Nephron (organoid): Measurements from ENCODE around the gene GLB1L3.

Source experiments
- H3K27ac Mint-ChIP-seq, 3 experiments: 2 replicates each; pipeline ENCODE4 v1.8.0; 2020; ENCODE audit warnings: mixed read lengths in 3 of 3, mild to moderate bottlenecking in 2 of 3, moderate library complexity in 1 of 3
- H3K27me3 Mint-ChIP-seq: 2 replicates; pipeline ENCODE4 v1.8.0; 2021; ENCODE audit warnings: low read depth, mild to moderate bottlenecking, moderate library complexity, mixed read lengths
- H3K36me3 Mint-ChIP-seq: 2 replicates; pipeline ENCODE4 v1.8.0; 2020; ENCODE audit warnings: low read depth, mixed read lengths
- H3K4me1 Mint-ChIP-seq: 2 replicates; pipeline ENCODE4 v1.8.0; 2020; ENCODE audit warnings: mixed read lengths
- H3K4me3 Mint-ChIP-seq, 3 experiments: 2 replicates each; pipeline ENCODE4 v1.8.0; 2020; ENCODE audit warnings: mild to moderate bottlenecking in 3 of 3, mixed read lengths in 3 of 3, moderate library complexity in 2 of 3
- H3K9me3 Mint-ChIP-seq: 2 replicates; pipeline ENCODE4 v1.8.0; 2020; ENCODE audit warnings: mixed read lengths
- TF ChIP-seq, protein P1 (sequence below), 3 experiments: fragments of 200-600 bp; sonication (generic); IDR thresholded peaks; one replicate each; pipeline ENCODE4 v1.5.0; 2021; ENCODE audit warnings: antibody characterized with exemption in 3 of 3; ENCODE audit not compliant: unreplicated experiment in 3 of 3

Gene GLB1L3

DNA sequence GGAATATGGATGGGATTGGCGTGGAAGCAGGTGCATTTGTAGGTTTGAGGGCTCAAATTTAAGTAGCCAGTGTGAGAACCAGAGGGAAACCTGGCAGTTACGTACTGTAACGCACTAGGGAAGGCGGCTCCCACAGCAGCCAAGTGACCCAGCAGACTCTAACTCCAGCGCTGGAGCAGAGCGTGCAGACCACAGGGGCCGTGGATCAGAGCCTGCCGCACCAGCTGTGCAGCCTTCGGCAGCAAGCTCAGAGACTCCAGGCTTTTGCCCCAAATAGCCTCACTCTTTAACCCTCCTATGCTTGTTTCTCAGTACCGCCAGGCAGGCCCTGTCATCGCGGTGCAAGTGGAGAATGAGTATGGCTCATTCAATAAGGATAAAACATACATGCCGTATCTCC lies 12.3 kb downstream of the GLB1L3 start:
- Mint-ChIP-seq H3K36me3 (no peaks in the 10 kb centered on the region), H3K9me3 (no peaks in the 10 kb centered on the region), H3K4me1 (peaks cover 10% of the 10 kb centered on the region), H3K27ac (no peak overlapping the region), H3K27me3 (peaks cover 31% of the 10 kb centered on the region), H3K4me3 (no peak overlapping the region)
- TF ChIP-seq, protein P1, sequence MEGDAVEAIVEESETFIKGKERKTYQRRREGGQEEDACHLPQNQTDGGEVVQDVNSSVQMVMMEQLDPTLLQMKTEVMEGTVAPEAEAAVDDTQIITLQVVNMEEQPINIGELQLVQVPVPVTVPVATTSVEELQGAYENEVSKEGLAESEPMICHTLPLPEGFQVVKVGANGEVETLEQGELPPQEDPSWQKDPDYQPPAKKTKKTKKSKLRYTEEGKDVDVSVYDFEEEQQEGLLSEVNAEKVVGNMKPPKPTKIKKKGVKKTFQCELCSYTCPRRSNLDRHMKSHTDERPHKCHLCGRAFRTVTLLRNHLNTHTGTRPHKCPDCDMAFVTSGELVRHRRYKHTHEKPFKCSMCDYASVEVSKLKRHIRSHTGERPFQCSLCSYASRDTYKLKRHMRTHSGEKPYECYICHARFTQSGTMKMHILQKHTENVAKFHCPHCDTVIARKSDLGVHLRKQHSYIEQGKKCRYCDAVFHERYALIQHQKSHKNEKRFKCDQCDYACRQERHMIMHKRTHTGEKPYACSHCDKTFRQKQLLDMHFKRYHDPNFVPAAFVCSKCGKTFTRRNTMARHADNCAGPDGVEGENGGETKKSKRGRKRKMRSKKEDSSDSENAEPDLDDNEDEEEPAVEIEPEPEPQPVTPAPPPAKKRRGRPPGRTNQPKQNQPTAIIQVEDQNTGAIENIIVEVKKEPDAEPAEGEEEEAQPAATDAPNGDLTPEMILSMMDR (IDR thresholded peaks at IDR 0.05; ENCODE audit: unreplicated experiment in 3 of 3), result no peak

DNA sequence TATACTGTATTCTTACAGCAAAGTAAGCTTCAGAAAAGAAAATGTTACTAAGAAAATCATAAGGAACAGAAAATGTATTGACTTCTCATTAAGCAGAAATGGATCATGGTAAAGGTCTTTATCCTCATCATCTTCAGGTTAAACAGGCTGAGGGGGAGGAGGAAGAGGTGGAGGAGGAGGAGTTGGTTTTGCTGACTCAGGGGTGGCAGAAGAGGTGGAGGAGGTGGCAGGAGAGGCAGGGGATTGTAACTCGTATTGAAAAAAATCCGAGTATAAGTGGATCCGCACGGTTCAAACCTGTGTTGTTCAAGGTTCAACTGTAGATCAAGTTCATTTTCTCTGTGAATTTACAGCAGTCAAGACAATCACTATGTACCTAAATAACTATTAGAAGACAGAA lies 13.0 kb downstream of the GLB1L3 start:
- H3K4me3 Mint-ChIP-seq, result no peak overlapping the region
- peaks cover 10% of the 10 kb centered on the region for H3K4me1 Mint-ChIP-seq
- no peaks in the 10 kb centered on the region for H3K9me3 Mint-ChIP-seq
- TF ChIP-seq, protein P1 (IDR thresholded peaks at IDR 0.05; ENCODE audit: unreplicated experiment in 3 of 3), result no peak
- H3K27ac Mint-ChIP-seq, result peak overlapping the region in 1 of 3 experiments; percentile 50
- H3K36me3 Mint-ChIP-seq, result no peaks in the 10 kb centered on the region
- peaks cover 24% of the 10 kb centered on the region for H3K27me3 Mint-ChIP-seq

DNA sequence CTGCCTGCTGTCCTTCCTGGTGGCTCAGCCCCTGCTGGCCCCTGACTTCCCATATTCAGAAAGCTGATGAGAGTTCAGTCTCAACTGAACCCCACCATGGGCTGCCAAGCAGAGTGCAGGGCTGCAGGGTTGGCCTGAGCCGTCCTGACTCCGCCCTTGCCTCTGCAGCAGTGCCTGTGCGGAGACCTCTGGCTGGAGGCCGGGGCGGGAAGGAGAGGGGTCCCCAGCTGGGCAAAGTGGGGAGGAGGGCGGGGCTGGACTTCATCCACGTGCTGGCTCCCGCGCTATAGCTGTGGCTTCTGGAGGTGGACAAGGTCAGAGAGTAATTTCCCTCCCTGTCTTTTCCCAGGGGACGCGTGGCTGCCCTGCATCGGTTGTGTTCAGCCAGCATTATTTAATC lies 13.6 kb downstream of the GLB1L3 start:
- peaks cover 10% of the 10 kb centered on the region for H3K4me1 Mint-ChIP-seq
- H3K27me3 Mint-ChIP-seq, result peaks cover 18% of the 10 kb centered on the region
- peak overlapping the region in 1 of 3 experiments; percentile 50 for H3K27ac Mint-ChIP-seq
- H3K4me3 Mint-ChIP-seq, result no peak overlapping the region
- no peaks in the 10 kb centered on the region for H3K36me3 Mint-ChIP-seq
- TF ChIP-seq, protein P1 (IDR thresholded peaks at IDR 0.05; ENCODE audit: unreplicated experiment in 3 of 3), result no peak
- H3K9me3 Mint-ChIP-seq, result no peaks in the 10 kb centered on the region

DNA sequence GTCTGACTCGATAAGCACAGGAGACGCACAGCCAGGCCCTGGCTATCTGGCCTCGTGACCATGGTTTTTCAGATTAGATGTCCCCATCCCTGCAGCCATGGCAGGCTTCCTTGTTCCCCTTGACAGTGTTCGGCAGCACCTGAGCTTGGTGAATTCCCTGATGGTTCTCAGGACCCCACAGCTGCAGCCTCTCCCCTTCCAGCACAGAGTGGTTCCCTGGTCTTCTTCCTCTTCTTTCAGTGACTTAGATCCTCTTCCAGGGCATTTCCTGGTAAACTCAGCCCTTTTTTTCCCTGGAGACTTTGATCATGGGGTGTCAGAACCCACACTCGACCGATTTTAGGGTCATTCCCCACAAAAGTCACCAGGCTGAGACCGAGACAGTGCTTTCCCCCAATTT lies 14.5 kb downstream of the GLB1L3 start:
- TF ChIP-seq, protein P1 (IDR thresholded peaks at IDR 0.05; ENCODE audit: unreplicated experiment in 3 of 3), result no peak
- Mint-ChIP-seq H3K4me1 (peaks cover 10% of the 10 kb centered on the region), H3K4me3 (no peak overlapping the region), H3K36me3 (no peaks in the 10 kb centered on the region), H3K9me3 (no peaks in the 10 kb centered on the region), H3K27ac (peak overlapping the region in 1 of 3 experiments; percentile 29), H3K27me3 (peaks cover 18% of the 10 kb centered on the region)

DNA sequence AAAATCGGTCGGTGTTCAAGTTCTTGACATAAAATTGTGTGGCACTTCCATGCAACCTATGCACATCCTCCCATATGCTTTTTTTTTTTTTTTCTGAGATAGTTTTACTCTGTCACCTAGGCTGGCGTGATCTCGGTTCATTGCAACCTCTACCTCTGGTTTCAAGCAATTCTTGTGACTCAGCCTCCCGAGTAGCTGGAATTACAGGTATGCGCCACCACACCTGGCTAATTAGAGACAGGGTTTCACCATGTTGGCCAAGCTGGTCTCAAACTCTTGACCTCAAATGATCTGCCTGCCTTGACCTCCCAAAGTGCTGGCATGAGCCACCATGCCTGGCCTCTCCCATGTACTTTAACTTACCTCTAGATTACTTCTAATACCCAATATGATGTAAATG lies 15.0 kb downstream of the GLB1L3 start:
- Mint-ChIP-seq H3K4me1 (peaks cover 10% of the 10 kb centered on the region), H3K36me3 (no peaks in the 10 kb centered on the region), H3K27me3 (peaks cover 18% of the 10 kb centered on the region), H3K4me3 (no peak overlapping the region), H3K9me3 (no peaks in the 10 kb centered on the region), H3K27ac (peak overlapping the region in 1 of 3 experiments; percentile 29)
- TF ChIP-seq, protein P1 (IDR thresholded peaks at IDR 0.05; ENCODE audit: unreplicated experiment in 3 of 3), result no peak

DNA sequence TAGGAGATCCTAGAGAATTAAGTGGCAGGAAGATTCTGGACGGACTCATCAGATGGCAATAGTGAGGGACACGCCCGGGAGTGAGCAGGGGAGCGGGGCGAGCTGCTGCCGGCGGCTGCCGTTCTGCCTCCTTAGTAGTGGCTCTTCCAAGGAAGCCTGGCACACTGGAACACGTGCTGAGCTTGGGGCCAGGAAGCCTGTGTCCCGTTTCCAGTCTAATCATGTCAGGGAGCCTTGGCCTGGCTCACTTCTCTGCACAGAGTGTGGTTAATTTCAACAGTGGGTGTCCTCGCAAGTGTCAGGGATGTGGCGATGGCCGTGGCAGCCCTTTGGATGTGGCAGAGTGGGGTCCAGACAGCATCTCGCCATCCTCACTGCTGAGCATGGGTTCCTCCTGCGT lies 16.5 kb downstream of the GLB1L3 start:
- H3K36me3 Mint-ChIP-seq, result no peaks in the 10 kb centered on the region
- peaks cover 10% of the 10 kb centered on the region for H3K4me1 Mint-ChIP-seq
- H3K4me3 Mint-ChIP-seq, result no peak overlapping the region
- no peaks in the 10 kb centered on the region for H3K9me3 Mint-ChIP-seq
- H3K27me3 Mint-ChIP-seq, result peaks cover 18% of the 10 kb centered on the region
- TF ChIP-seq, protein P1 (IDR thresholded peaks at IDR 0.05; ENCODE audit: unreplicated experiment in 3 of 3), result no peak
- H3K27ac Mint-ChIP-seq, result no peak overlapping the region
